CD4-positive, alpha-beta memory T cell (primary cell): ENCODE results near the gene TBC1D2B. TPM values are rescaled to one million over a fixed set of nuclear protein-coding genes. Genes with fewer than 3 reads are reported as not detected.

Experiments used
- CTCF ChIA-PET: fragments of 350-600 bp; sonication (Branson Sonifier 250); formaldehyde crosslinking; loops from one replicate; lab custom pipeline; 2021; ENCODE audit warnings: inconsistent platforms; ENCODE audit not compliant: partially characterized antibody; lab: Charles Lee
- POLR2A ChIA-PET: fragments of 350-600 bp; sonication (Branson Sonifier 250); formaldehyde crosslinking; loops from one replicate; lab custom pipeline; 2021; ENCODE audit not compliant: partially characterized antibody; lab: Charles Lee
- DNase-seq, 5 donors: peaks; one replicate each; pipeline versions ENCODE4 v3.0.0 to v3.0.0-alpha.2; 2020 to 2022; ENCODE audit warnings: mixed read lengths in 1 of 5
- H3K27ac ChIP-seq: one replicate; pipeline ENCODE4 v1.7.0; 2013; ENCODE audit warnings: low read depth, low read length
- H3K27me3 ChIP-seq: 2 replicates; pipeline ENCODE4 v1.7.0; 2013; ENCODE audit warnings: mild to moderate bottlenecking, low read length, moderate library complexity; ENCODE audit not compliant: insufficient read depth
- H3K36me3 ChIP-seq: 2 replicates; pipeline ENCODE4 v1.7.0; 2013; ENCODE audit warnings: mild to moderate bottlenecking, low read length, moderate library complexity; ENCODE audit not compliant: insufficient read depth
- H3K4me1 ChIP-seq: 2 replicates; pipeline ENCODE4 v1.7.0; 2013; ENCODE audit warnings: mild to moderate bottlenecking, low read length, moderate library complexity; ENCODE audit not compliant: insufficient read depth
- H3K4me3 ChIP-seq, 2 donors: one replicate each; pipeline ENCODE4 v1.7.0; 2013; ENCODE audit warnings: low read length in 2 of 2, mild to moderate bottlenecking in 1 of 2
- H3K9me3 ChIP-seq, 2 donors: one replicate each; pipeline ENCODE4 v1.7.0; 2013; ENCODE audit warnings: low read length in 2 of 2, control low read depth in 1 of 2; ENCODE audit not compliant: control insufficient read depth in 1 of 2
- H3K27ac Mint-ChIP-seq, 7 donors: one replicate each; pipeline ENCODE4 v1.8.0; 2020 to 2021; ENCODE audit warnings: mixed read lengths in 7 of 7, mild to moderate bottlenecking in 6 of 7, inconsistent platforms in 3 of 7, moderate library complexity in 3 of 7
- H3K27me3 Mint-ChIP-seq, 2 donors: one replicate each; pipeline ENCODE4 v1.8.0; 2020 to 2021; ENCODE audit warnings: mixed read lengths in 2 of 2
- H3K36me3 Mint-ChIP-seq, 2 donors: one replicate each; pipeline ENCODE4 v1.8.0; 2020 to 2021; ENCODE audit warnings: mixed read lengths in 2 of 2, inconsistent platforms in 1 of 2, mild to moderate bottlenecking in 1 of 2
- H3K4me1 Mint-ChIP-seq, 4 donors: one replicate each; pipeline ENCODE4 v1.8.0; 2020 to 2021; ENCODE audit warnings: mixed read lengths in 4 of 4, mild to moderate bottlenecking in 1 of 4
- H3K4me3 Mint-ChIP-seq, 8 donors: one replicate each; pipeline ENCODE4 v1.8.0; 2020 to 2021; ENCODE audit warnings: mixed read lengths in 8 of 8, mild to moderate bottlenecking in 7 of 8, moderate library complexity in 6 of 8, inconsistent platforms in 3 of 8
- H3K9me3 Mint-ChIP-seq, 8 donors: one replicate each; pipeline ENCODE4 v1.8.0; 2020 to 2021; ENCODE audit warnings: mixed read lengths in 8 of 8, mild to moderate bottlenecking in 5 of 8, inconsistent platforms in 3 of 8, moderate library complexity in 1 of 8
- intact Hi-C: fragments of 100-400 bp; cut with micrococcal nuclease; formaldehyde crosslinking; loops from one replicate; pipeline ENCODE4 v1.15.1; 2023
- polyA plus RNA-seq, 2 donors: library from polyadenylated mRNA; unstranded; fragments of 300-500 nt; fragmentation: Illumina TruSeq; gene quantifications; one replicate each; pipeline ENCODE4 v1.2.3, GENCODE V29; 2021
- total RNA-seq, 2 experiments: library from RNA; stranded (reverse); gene quantifications; one replicate each; pipeline ENCODE4 v1.2.3, GENCODE V29; 2021

Gene TBC1D2B
- total and polyA plus RNA-seq, 4 experiments from 2014 or later = 5.6 to 114 (median 66.8) TPM

GRCh38 chr15:78007211-78007931 lies 70.1 kb downstream of the TBC1D2B start:
- H3K4me3 Mint-ChIP-seq = peak overlapping the region in 1 of 8 donors; percentile 33
- no peaks in the 10 kb centered on the region for H3K4me1 ChIP-seq
- POLR2A ChIA-PET = no interaction called here
- CTCF ChIA-PET = interaction anchor here (1.0 to 8.0 kb wide), 5 partner anchors 8 to 415 kb away, joined by 3 to 66 read pairs (median 3); no protein-coding TSS in a partner anchor
- DNase-seq = no peak
- H3K4me3 ChIP-seq = no peak overlapping the region
- peaks cover 43 to 80% of the 10 kb centered on the region in 2 donors for H3K36me3 Mint-ChIP-seq
- H3K9me3 Mint-ChIP-seq = peaks cover 0 to 1% (median 0%) of the 10 kb centered on the region in 8 donors
- peaks cover 3 to 13% (median 9%) of the 10 kb centered on the region in 4 donors for H3K4me1 Mint-ChIP-seq
- no peaks in the 10 kb centered on the region for H3K27me3 ChIP-seq
- intact Hi-C loops = no loop called here
- H3K27me3 Mint-ChIP-seq = no peaks in the 10 kb centered on the region
- H3K9me3 ChIP-seq = no peaks in the 10 kb centered on the region
- H3K36me3 ChIP-seq = peaks cover 77% of the 10 kb centered on the region
- peak overlapping the region in 6 of 7 donors; percentile 16 to 81 (median 55) for H3K27ac Mint-ChIP-seq
- H3K27ac ChIP-seq = no peak overlapping the region

- H3K27ac ChIP-seq = no peak overlapping the region
- H3K36me3 ChIP-seq = peaks cover 76% of the 10 kb centered on the region
- Mint-ChIP-seq H3K9me3 (peaks cover 0 to 1% (median 0%) of the 10 kb centered on the region in 8 donors), H3K4me1 (peaks cover 4 to 13% (median 9%) of the 10 kb centered on the region in 4 donors), H3K27me3 (no peaks in the 10 kb centered on the region), H3K36me3 (peaks cover 41 to 78% of the 10 kb centered on the region in 2 donors), H3K4me3 (no peak overlapping the region), H3K27ac (peak overlapping the region in 5 of 7 donors; percentile 39 to 81 (median 70))
- CTCF ChIA-PET = interaction anchor here (0.7 to 8.0 kb wide), 5 partner anchors 13 to 416 kb away, joined by 3 to 66 read pairs (median 3); no protein-coding TSS in a partner anchor
- H3K9me3 ChIP-seq = no peaks in the 10 kb centered on the region
- POLR2A ChIA-PET = interaction anchor here (0.8 kb wide), 1 partner anchor 103 kb away, joined by 3 read pairs; no protein-coding TSS in a partner anchor
- no peak overlapping the region for H3K4me3 ChIP-seq
- no peaks in the 10 kb centered on the region for H3K4me1 ChIP-seq
- intact Hi-C loops = no loop called here
- no peak for DNase-seq
- no peaks in the 10 kb centered on the region for H3K27me3 ChIP-seq
Measured at GRCh38 chr15:78006567-78007205, 70.8 kb downstream of the TBC1D2B start.

GRCh38 chr15:78004919-78005634 lies 72.4 kb downstream of the TBC1D2B start:
- POLR2A ChIA-PET = interaction anchor here (0.5 kb wide), 1 partner anchor 35 kb away, joined by 3 read pairs; no protein-coding TSS in a partner anchor
- CTCF ChIA-PET = interaction anchor here (1.0 to 8.0 kb wide), 4 partner anchors 15 to 104 kb away, joined by 3 to 66 read pairs (median 4); no protein-coding TSS in a partner anchor
- no peak overlapping the region for H3K4me3 Mint-ChIP-seq
- no peaks in the 10 kb centered on the region for H3K27me3 Mint-ChIP-seq
- Histone ChIP-seq H3K9me3 (no peaks in the 10 kb centered on the region), H3K4me3 (no peak overlapping the region), H3K27me3 (no peaks in the 10 kb centered on the region), H3K27ac (no peak overlapping the region), H3K36me3 (peaks cover 78% of the 10 kb centered on the region), H3K4me1 (no peaks in the 10 kb centered on the region)
- H3K9me3 Mint-ChIP-seq = peaks cover 0 to 1% (median 0%) of the 10 kb centered on the region in 8 donors
- peaks cover 8 to 21% (median 18%) of the 10 kb centered on the region in 4 donors for H3K4me1 Mint-ChIP-seq
- peak overlapping the region; percentile 27 to 72 (median 45) for H3K27ac Mint-ChIP-seq
- DNase-seq = no peak
- intact Hi-C loops = no loop called here
- peaks cover 49 to 82% of the 10 kb centered on the region in 2 donors for H3K36me3 Mint-ChIP-seq

- Histone ChIP-seq H3K27ac (no peak overlapping the region), H3K9me3 (no peaks in the 10 kb centered on the region), H3K4me1 (no peaks in the 10 kb centered on the region), H3K27me3 (no peaks in the 10 kb centered on the region), H3K36me3 (peaks cover 77% of the 10 kb centered on the region), H3K4me3 (no peak overlapping the region)
- Mint-ChIP-seq H3K4me1 (peaks cover 8 to 21% (median 18%) of the 10 kb centered on the region in 4 donors), H3K36me3 (peaks cover 47 to 85% of the 10 kb centered on the region in 2 donors), H3K4me3 (no peak overlapping the region), H3K27ac (peak overlapping the region; percentile 51 to 85 (median 70)), H3K9me3 (peaks cover 0 to 1% (median 0%) of the 10 kb centered on the region in 8 donors), H3K27me3 (no peaks in the 10 kb centered on the region)
- intact Hi-C loops = no loop called here
- CTCF ChIA-PET = interaction anchor here (1.1 to 8.0 kb wide), 2 partner anchors 38 to 105 kb away, joined by 4 to 66 read pairs; no protein-coding TSS in a partner anchor
- peak in 1 of 5 donors; percentile 19 for DNase-seq
- POLR2A ChIA-PET = interaction anchor here (1.5 kb wide), 1 partner anchor 31 kb away, joined by 4 read pairs; no protein-coding TSS in a partner anchor
Measured at GRCh38 chr15:78004222-78004727, 73.2 kb downstream of the TBC1D2B start.

GRCh38 chr15:78003539-78004008 lies 73.9 kb downstream of the TBC1D2B start:
- H3K9me3 ChIP-seq = no peaks in the 10 kb centered on the region
- intact Hi-C loops = no loop called here
- H3K27ac Mint-ChIP-seq = peak overlapping the region in 2 of 7 donors; percentile 53 to 64

GRCh38 chr15:78002996-78003395 lies 74.5 kb downstream of the TBC1D2B start:
- Mint-ChIP-seq H3K36me3 (peaks cover 41 to 82% of the 10 kb centered on the region in 2 donors), H3K4me1 (peaks cover 8 to 21% (median 18%) of the 10 kb centered on the region in 4 donors), H3K4me3 (no peak overlapping the region), H3K27ac (peak overlapping the region in 5 of 7 donors; percentile 48 to 92 (median 65)), H3K9me3 (peaks cover 0 to 1% (median 0%) of the 10 kb centered on the region in 8 donors), H3K27me3 (no peaks in the 10 kb centered on the region)
- no peak for DNase-seq
- H3K4me1 ChIP-seq = no peaks in the 10 kb centered on the region
- POLR2A ChIA-PET = interaction anchor here (0.6 to 1.5 kb wide), 3 partner anchors 14 to 196 kb away, joined by 3 to 4 read pairs (median 4); no protein-coding TSS in a partner anchor
- peaks cover 78% of the 10 kb centered on the region for H3K36me3 ChIP-seq
- no peak overlapping the region for H3K27ac ChIP-seq
- CTCF ChIA-PET = interaction anchor here (0.9 to 11.2 kb wide), 3 partner anchors 8 to 108 kb away, joined by 3 to 172 read pairs (median 3); no protein-coding TSS in a partner anchor
- H3K27me3 ChIP-seq = no peaks in the 10 kb centered on the region
- H3K9me3 ChIP-seq = no peaks in the 10 kb centered on the region
- intact Hi-C loops = no loop called here
- no peak overlapping the region for H3K4me3 ChIP-seq

More at GRCh38 chr15:78003539-78004008, 73.9 kb downstream of the TBC1D2B start:
- Histone ChIP-seq H3K36me3 (peaks cover 78% of the 10 kb centered on the region), H3K27me3 (no peaks in the 10 kb centered on the region), H3K27ac (no peak overlapping the region), H3K4me1 (no peaks in the 10 kb centered on the region), H3K4me3 (no peak overlapping the region)
- no peak overlapping the region for H3K4me3 Mint-ChIP-seq
- DNase-seq = no peak
- POLR2A ChIA-PET = interaction anchor here (1.5 kb wide), 1 partner anchor 32 kb away, joined by 4 read pairs; no protein-coding TSS in a partner anchor
- CTCF ChIA-PET = interaction anchor here (0.9 to 11.2 kb wide), 4 partner anchors 7 to 107 kb away, joined by 3 to 172 read pairs (median 35); no protein-coding TSS in a partner anchor
- H3K27me3 Mint-ChIP-seq = no peaks in the 10 kb centered on the region
- H3K4me1 Mint-ChIP-seq = peaks cover 8 to 21% (median 18%) of the 10 kb centered on the region in 4 donors
- H3K36me3 Mint-ChIP-seq = peaks cover 41 to 79% of the 10 kb centered on the region in 2 donors
- H3K9me3 Mint-ChIP-seq = peaks cover 0 to 1% (median 0%) of the 10 kb centered on the region in 8 donors
